ENCODE results near the gene MARCKS.

The MARCKS gene, protein sequence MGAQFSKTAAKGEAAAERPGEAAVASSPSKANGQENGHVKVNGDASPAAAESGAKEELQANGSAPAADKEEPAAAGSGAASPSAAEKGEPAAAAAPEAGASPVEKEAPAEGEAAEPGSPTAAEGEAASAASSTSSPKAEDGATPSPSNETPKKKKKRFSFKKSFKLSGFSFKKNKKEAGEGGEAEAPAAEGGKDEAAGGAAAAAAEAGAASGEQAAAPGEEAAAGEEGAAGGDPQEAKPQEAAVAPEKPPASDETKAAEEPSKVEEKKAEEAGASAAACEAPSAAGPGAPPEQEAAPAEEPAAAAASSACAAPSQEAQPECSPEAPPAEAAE

DNA sequence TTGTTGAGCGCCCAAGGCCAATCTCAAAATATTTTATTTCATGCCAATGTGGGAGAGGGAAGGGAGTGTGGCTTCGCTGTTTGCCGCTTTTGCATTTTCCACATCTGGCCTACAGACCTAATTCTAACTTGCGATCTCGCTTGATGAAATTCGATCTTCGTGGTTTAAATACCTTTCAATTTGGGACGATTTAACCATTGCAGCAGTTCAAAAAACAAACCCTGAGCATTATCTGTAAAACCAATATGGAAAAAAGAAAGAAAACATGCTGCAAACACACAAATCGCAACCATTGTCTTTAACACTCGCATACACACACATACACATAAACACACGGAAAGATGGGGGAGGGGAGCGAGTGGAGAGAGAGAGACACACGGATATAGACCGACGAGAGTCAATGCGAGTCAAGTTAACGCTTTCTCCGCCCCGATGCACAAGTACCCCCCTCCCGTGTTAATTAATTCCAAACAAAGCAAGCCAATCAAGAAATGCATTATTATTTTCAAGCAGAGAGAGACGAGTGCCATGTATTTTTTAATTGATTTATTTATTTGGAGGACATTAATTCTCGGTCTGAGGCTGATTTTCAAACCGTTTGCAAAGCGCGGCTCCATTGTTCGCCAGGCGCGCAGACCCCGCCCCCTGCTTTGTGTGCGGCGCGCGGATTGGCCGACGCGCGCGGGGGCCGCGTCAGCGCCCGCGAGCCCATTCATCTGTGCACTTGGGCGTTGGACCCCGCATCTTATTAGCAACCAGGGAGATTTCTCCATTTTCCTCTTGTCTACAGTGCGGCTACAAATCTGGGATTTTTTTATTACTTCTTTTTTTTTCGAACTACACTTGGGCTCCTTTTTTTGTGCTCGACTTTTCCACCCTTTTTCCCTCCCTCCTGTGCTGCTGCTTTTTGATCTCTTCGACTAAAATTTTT is at the start of gene MARCKS:
Gene MARCKS (plus strand): TSS at position 721 of the 931 bp plus-strand sequence. CDS start 401 bp downstream, outside the sequence.
- DNase-seq (ENCODE audit: low read depth), result no peak

DNA sequence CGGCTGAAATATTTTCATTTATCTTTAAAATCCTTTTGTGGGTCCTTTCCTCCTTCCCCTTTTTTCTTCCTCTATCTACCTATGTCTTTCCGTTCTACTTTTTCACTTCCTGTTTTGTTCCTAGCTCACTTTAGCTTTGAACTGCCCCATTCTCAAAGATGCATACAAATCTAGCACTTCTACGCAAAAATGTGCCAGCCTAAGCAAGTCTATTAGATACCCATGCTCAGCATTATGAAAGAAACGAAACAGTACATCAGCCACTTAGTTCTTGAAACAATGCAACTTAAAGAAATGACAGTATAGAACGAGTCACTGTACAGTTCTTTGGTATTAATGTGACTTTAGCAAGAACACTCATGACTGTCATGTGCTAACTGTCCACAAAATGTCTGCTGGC is 47.3 kb upstream of the MARCKS start:
- DNase-seq (ENCODE audit: low read depth), result no peak

DNA sequence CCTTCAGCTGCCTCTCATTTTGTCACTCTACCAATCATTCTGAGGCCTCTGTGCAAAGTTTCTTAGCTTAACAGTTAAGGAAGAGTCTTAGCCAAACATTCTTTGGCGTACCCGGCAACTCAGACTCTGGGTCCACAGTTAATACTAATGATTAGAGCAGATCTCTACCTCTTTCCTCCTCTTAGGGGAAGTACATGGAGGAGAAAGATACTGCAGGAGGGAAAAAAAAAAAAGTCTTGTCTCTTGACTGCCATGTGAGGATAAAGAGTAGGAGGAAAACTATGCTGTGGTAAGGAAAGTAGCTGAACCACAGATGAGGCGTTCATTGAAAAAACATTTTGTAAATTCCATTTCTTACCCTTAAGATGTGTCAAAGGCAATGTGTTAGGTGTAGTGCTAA is 44.0 kb upstream of the MARCKS start:
- no peak for DNase-seq (ENCODE audit: low read depth)

DNA sequence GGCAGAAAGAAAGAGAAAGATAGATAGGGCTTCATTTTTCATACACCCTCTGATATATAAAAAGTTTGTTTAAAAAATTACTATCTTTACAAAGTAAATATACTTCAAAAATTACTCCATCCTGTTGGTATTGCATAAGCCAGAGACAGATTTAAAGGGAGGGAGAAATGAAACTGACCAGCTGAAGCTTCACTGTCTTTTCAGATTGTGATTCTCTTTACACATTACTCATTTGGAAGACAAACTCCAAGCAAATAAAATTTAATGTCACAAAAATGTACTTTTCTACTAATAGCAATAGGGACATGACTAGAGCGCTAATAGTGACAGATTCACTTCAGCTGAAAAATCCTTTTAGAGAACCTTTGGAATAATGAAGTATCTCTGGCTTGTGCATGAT is 38.6 kb upstream of the MARCKS start:
- no peak for DNase-seq (ENCODE audit: low read depth)

DNA sequence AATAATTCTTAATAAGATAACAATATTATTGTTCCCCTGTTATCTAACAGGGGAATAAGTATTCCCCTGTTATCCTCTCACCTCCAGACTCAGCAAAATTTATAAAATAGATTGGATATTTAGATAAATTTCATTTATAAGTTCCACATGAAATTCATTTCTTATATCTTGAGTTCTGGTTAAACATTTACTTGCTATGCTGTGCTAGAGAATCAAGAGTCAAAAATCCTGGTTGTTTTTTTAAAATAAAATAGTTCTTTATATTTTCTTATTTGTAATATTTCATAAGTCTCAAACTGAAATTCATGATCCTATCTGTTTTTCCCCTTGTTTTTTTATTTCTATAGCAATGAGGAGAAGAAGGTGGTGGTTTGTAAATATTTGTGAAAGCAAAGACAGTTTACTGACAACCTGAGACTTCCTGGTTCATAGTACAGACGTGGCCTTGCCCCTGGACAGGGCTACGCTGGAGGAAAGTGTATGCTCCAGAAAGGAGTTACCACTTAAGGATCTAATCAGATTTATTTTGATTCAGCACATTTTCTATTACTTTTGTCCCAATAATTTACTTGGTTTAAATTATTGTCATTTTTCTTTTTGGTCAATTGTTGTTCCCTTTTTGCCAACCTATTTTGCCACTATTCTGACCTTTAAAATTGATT is 37.8 kb upstream of the MARCKS start:
- DNase-seq (ENCODE audit: low read depth), result no peak

DNA sequence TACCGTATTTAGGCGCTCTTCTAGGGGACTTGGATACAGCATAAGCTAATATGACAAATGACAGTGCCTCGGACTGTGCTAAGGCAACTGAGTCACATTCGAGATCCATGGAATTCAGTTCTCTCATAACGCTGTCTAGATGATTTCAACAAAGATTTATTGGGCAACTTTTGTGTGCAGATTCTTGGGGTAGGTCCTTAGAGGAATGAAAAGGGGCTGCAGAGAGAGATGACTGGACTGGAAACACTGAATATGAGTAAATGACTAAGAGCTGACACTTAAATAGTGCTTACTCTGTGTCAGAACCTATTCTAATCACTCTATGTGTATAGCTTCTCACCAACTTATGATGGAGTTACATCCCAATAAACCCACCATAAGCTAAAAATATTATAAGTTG is 36.4 kb upstream of the MARCKS start:
- DNase-seq (ENCODE audit: low read depth), result no peak

DNA sequence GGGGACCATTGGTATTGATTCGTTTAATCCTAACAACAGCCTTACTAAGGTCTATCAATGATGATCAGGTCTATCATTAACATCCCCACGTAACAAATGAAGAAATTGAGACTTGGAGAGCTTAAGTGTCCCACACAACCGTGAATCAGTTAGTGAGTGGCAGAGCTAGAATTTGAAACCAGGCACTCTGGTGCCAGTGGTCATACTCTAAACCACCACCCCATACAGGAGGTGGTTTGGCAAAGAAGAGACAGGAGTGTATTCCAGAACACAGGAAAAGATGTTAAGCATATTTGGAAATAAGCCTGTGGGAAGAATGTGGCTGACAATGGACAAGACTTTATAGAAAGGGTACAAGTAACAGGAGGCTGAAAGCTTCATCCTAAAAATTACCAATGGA is 35.7 kb upstream of the MARCKS start:
- DNase-seq (ENCODE audit: low read depth), result no peak

DNA sequence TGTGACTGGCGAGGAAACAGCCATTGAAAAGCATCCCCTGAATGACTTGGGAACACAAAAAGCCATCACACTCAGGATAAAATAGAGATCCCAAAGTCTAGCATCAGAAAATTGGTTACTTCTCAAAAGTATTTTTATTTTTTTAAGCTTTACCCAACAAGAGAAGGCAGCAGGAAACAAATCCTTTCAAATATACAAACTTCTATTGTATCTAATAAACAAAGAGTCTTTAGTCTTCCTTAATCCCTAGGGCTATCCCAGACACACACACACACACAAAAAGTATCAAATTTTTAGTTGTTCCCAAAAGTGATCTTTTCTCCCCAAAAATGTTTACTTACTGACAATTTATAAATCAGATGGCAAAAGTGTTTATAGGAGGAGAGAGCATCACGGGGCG is 33.2 kb upstream of the MARCKS start:
- DNase-seq (ENCODE audit: low read depth), result no peak

DNA sequence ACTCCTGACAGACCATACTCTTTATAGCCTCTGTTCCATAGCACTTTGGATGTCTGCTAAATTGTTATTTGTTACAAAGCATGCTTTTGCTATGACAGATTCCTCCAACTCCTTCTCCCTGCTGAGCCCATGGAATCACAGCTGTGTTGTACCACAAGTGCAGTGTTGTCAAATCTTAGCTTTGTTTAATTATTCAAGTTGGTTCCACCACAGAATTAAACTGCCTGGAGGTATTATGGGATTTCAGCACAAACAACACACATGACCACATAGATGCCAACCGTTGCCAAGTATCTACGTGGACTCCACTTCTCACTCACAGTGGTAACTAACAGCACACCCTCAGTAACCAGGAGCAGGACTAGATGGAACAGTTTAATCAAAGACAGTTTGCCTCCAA is 32.7 kb upstream of the MARCKS start:
- DNase-seq (ENCODE audit: low read depth), result no peak

DNA sequence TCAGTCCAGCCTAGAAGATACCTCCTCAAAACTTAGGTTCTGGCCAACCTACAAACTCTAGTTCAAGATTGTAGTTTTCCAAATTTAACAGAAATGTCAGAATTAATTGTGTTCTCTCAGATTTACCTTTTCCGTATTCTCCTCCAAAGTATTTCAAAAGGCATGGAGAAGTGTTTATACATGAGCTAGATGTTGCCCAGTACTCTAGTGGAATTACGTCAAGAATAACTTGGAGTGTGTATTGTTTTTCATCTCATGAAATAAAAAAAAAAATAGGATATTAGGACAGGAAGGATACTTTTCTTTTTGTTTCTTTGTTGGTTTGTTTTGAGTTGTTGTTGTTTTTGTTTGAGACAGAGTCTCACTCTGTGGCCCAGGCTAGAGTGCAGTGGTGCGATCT is 32.3 kb upstream of the MARCKS start:
- no peak for DNase-seq (ENCODE audit: low read depth)

DNA sequence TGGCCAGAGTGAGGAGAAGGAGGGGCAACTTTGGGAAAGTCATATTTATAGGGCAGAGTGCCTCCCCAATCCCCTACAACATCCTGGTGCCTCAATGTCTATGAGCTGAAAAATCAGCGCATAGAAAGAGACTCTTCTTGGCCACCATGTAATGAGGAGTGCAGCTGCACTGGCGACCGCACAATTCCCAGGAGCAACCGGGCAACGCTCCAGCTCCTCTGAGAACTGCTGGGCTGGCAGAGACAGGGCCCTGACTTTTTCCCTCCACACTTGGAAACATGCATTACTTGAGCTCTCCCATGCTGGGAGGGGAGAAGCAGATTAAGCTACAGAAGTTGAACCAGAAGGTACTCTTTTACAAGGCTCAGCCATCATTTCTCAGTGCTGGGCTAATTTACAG is 31.4 kb upstream of the MARCKS start:
- DNase-seq (ENCODE audit: low read depth), result no peak

DNA sequence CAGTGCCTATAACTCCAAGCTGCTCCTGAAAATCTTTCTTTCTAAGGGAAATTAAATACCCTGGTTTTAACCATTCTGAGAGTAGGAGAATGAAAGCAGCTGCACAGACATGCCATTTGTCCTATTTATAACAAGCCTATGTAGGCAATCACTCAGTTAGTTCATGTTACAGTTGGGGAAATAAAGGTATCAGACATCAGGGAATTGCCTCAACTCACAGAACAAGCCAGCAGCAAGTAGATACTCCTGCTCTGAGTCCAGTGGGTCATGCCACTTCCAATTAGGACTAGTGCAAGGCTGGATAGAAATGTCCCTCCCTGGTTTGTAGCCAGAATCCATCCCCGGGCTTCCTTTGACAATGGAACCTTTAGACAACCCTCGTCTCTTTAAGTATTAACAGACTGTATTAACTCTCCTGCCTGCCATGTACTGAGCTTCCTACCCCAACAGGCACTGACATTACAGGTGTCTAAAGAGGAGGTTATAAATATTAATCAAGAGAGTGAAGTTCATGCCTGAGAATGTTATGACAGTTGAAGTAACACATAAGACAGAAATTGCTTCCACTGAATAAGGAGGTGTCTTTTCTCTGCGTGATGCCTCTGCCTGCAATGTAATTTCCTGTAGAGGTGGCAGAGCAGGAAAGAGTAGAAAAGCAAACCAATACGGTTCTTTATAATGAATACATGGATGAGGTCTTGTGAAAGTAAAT is 28.0 kb upstream of the MARCKS start:
- no peak for DNase-seq (ENCODE audit: low read depth)

DNA sequence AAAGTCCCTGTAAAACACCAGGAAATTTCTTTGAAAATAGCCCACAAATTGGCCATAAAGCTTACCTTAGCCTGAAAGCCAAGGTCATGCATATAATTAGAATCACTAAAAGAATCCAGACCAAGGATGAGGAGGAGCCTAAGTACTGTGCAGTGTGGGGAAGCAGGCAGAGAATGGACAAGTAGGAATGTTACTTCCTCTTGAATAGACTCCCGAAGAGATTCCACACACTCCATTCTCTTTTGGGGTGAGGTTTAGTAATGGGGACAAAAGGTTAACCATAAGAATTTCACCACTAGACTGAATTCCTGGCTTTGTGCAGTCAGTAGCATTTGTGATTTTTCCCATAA is 27.5 kb upstream of the MARCKS start:
- no peak for DNase-seq (ENCODE audit: low read depth)

DNA sequence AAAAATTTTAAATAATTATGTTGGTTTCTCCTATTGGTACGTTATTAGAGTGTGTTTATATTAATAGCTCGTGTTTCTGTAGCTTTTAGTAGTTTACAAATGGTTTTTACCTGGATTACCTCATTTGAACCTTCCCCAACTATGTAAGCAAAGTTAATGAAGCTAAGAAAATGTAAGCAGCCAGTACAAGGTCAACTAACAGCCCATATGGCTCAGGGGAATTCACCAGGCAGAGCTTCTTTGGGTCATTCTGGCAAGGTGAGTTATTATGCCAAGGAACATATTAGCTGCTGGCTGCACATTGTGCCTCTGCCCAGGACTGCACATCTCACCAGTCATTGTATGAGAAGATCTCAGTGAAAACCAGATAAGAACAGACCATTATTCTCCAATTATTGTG is 27.0 kb upstream of the MARCKS start:
- no peak for DNase-seq (ENCODE audit: low read depth)

DNA sequence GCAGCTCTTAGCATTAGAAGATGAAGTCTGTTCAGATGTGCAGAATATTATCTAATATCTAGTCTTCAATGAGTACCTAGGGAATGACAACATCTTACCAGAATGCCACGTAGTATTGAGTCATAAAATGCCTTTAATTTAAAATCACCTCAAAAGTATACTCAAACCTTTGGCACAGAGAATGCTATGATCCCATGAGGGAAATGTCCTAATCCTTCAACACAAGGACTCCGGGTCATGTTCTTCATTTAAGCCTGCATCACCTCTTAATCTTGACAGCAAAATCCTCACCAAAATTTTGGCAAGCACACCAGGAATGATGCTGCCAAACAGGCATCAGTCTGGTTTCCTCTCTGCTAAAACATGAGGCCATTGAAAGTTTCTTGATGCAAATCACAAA is 23.6 kb upstream of the MARCKS start:
- DNase-seq (ENCODE audit: low read depth), result no peak

DNA sequence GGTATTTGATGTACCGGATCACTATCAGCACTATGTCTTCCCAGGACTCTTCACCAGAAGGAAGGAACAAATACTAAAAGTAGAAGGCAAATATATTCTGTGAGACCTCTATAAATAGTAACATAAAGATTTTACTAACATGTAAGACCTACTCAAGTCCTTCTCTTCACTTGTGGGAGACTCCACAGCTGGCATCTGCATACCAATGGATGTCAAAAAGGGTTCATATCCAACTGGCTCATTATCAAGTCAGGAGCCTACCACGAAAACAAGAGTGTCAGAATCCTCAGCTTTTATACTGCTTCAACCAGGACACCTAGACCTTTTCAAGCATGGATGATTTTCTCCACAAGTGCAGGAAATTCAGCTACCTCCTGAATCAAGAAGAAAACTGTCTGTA is 20.0 kb upstream of the MARCKS start:
- DNase-seq (ENCODE audit: low read depth), result no peak

DNA sequence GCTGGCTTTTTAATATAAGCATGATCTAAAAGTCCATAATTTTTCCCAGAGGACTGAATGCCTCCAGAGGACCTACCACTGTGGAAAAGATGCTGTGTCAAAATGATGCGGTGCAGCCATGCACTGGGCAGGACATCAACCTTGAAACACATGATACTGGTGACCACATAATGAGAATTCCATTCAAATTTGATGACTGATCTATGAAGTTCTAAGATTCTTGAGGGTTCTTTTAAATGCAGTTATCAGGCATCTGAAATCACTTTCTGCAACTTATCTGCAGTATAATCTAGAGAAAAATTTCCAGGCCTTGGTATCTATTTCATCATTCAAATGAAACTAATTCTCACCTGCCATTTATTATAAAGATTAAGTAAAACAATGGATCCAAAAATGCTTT is 15.0 kb upstream of the MARCKS start:
- no peak for DNase-seq (ENCODE audit: low read depth)

DNA sequence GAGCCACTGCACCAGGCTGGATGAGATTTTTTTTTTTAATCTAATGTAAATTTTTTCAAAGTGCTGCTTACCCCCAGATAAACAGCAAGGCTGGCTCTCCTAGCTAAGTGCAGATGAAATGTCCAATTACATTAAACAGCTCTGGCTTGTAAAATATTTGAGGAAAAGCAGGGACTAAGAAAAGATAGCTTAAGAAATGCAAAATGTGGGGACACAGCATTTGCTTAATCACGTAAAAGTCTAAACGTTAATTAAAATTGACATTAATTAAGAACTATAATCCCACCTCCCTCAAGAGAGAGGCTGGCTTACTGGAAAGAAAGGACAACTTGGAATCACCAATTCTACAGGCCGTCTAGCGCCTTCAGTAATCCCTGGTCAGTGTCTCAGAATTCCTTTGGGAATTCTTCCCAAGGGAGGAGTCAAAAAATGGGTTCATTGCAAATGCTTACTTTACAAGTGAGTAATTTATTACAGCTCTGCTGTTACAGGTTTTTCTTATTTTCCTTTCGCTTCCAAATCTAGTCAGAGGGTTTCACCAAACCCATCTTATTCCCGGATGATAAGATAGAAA is 13.6 kb upstream of the MARCKS start:
- no peak for DNase-seq (ENCODE audit: low read depth)

DNA sequence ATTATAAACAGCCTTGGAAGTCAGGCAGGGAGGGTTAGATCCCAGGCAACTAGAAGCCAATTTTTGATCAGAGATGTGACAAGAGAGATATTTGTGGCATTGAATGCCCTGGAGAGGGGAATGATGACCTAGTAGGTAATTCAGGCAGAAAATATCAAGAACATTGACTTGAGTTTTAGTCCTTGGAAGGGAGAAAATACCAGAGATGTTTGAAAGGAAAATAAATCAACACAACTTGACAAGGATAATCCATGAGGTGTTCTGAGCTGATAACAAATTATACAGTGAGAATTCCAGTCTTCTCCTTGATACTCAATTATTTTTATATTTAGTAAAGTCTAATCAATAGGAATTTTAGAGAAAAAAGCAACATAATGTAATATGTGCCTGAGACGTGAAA is 10.6 kb upstream of the MARCKS start:
- no peak for DNase-seq (ENCODE audit: low read depth)

DNA sequence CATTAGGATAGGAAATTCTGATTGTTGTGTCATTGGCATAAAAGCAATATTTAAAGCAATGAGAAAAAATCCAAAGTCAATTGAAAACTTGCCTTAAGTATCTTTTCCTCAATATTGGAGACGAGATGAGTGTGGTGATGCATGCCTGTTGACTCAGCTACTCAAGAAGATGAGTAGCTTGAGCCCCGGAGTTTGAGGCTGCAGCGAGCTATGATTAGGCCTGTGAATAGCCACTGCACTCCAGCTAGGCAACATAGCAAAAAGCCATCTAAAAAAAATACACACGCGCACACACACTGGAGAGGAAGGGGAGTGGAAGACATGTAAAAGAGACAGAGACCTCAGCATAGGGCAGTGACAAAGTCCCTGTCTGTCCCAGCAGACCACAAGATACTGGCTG is 9.7 kb upstream of the MARCKS start:
- no peak for DNase-seq (ENCODE audit: low read depth)

DNA sequence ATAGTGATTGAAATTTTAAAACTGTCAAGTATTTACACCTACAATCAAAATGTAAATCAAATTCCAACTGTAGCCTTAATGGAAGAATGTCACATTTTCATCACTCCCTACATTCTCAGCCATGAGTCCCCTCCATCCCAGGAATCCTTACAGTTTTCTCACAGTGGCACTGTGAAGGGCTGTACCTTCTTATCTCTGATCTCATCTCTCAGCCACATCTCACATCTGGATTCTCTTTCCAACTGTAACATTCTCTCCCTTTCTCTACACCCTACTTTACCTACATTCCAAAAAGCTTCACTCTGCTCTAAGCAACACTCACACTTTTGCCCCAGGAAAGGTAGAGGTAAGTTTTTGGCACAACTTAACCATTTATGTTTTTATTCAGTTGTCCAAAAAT is 8.9 kb upstream of the MARCKS start:
- DNase-seq (ENCODE audit: low read depth), result no peak

DNA sequence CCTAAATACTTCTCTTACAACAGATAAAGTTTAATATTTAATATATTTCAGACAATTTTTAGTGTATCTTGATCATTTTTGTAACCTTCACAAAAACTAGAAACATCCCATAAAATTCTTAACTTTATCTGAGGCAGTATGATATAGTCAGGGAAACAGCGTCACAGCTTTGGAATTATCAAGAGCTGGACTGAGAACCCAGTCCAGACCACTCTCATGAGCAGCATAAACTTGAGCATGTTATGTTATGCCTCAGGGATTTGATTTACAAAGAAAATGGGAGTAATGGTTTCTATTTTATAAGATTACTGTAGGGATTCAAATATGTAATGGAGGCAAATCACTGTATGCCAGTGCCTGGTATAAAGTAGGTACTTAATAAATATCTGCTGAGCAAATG is 8.3 kb upstream of the MARCKS start:
- no peak for DNase-seq (ENCODE audit: low read depth)

Data from activated T-cell treated with anti-CD3 and anti-CD28 coated beads for 24 hours (primary cell).